ENCODE results near the gene CELF1.

The CELF1 gene

GRCh38 chr11:47587039-47587716 lies 34.2 kb upstream of the CELF1 start:
- no peak for TF ChIP-seq ZFX (IDR thresholded peaks at IDR 0.05; ENCODE audit: borderline replicate concordance)
- TF ChIP-seq, protein P1, sequence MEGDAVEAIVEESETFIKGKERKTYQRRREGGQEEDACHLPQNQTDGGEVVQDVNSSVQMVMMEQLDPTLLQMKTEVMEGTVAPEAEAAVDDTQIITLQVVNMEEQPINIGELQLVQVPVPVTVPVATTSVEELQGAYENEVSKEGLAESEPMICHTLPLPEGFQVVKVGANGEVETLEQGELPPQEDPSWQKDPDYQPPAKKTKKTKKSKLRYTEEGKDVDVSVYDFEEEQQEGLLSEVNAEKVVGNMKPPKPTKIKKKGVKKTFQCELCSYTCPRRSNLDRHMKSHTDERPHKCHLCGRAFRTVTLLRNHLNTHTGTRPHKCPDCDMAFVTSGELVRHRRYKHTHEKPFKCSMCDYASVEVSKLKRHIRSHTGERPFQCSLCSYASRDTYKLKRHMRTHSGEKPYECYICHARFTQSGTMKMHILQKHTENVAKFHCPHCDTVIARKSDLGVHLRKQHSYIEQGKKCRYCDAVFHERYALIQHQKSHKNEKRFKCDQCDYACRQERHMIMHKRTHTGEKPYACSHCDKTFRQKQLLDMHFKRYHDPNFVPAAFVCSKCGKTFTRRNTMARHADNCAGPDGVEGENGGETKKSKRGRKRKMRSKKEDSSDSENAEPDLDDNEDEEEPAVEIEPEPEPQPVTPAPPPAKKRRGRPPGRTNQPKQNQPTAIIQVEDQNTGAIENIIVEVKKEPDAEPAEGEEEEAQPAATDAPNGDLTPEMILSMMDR (IDR thresholded peaks at IDR 0.05), result no peak
- H3K27ac ChIP-seq, result no peak overlapping the region

DNA sequence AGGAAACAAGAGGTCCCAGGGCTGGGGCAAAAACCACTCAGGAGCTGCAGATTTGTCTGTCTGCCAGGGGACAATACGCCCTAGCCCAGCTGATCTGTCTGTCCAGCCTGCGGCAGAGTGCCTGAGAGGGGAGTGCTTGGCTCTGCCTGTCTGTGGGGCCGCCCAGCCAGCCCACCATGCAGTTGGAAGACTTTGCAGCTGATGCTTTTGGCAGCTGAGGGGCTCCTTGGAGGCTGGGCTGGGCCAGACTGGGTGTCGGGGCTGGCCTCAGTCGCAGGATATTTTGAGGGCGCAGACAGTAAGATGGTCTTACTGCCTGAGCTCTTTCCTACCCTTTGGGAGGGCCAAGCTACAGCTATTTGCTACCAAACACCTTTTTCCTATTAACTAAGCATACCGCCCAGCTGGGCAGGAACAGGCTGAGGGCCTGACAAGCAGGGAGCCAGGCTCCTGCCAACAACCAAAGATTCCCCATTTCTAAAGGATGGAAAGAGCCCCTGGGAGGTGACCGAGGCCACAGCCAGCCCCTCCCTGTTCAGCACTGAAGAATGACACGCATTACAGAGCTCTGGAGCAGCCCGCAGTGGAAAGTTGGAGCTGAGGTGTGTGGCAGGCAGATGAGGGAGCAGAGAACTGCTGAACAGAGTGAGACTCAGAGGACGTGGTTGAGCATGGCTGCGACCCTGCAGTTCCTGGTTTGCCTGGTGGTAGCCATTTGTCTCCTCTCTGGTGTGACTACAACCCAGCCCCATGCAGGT lies 33.3 kb upstream of the CELF1 start, which contains the start of gene FAM180B:
FAM180B (plus strand) TSS at position 581 of the 758 bp plus-strand sequence; CDS start at position 672, 91 bp downstream.
- TF ChIP-seq, protein P1 (IDR thresholded peaks at IDR 0.05), result no peak
- no peak for TF ChIP-seq ZFX (IDR thresholded peaks at IDR 0.05; ENCODE audit: borderline replicate concordance)
- no peak within 1 kb of the TSS for H3K27ac ChIP-seq

DNA sequence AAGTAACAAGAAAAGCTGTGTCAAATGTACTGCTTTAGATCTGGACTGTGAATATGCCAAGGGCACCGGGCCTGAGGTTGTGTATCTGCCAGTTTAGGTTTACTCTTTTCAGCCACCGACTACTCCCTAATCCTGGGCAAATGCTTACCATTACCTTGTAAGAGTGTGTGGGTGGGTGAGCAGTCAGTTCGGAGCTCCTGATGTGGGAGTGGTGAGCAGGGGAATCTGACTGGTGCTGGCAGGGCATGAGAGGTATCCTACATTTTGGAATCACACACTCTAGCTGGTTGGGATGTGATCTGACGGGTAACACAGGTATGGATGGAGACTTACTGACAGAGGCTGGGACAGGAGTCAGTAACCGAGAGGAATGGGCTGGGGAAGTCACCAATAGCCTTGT lies 30.9 kb upstream of the CELF1 start:
- no peak for TF ChIP-seq ZFX (IDR thresholded peaks at IDR 0.05; ENCODE audit: borderline replicate concordance)
- TF ChIP-seq, protein P1 (IDR thresholded peaks at IDR 0.05), result no peak
- no peak overlapping the region for H3K27ac ChIP-seq

DNA sequence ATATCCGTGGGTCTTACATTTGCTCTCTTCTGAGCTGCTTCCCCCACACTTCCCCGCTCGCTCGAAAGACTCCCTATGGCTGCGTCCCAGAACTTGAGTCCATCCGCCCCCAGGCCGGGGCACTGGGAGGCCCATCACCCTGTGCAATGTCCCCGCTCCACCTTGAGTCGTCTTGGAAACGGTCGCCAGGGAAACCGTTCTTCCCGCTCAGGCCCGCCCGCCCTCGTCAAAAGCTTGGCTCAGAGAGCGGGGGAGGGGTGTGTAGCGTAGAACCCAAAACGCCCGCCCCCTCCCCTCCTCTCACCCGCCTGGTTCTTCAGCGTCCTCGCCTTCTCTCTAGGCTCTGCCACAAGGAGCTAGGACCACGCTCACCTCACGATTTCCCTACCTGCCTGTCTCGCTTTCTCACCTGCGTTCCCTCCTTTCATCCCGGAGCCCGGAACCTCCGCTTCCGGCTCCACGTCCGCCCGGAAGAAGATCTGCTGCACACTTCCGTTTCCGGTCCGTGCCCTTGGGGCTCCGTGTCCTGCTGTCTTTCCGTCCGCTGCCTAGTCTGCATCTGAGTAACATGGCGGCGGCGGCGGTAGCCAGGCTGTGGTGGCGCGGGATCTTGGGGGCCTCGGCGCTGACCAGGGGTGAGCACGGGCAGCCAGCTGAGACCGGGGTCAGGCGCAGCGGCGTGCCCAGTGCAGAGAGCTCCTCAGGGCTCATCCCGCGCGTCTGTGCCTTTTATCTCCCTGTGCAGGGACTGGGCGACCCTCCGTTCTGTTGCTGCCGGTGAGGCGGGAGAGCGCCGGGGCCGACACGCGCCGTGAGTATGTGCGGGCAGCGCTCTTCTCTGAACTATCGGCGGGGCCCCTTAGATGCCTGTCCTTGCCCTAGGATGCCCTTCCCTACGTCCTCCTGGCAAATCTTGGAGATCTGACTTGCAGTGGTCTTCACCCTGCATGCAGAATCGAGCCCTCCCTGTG lies 25.9 kb upstream of the CELF1 start, which contains the start of the genes KBTBD4 and NDUFS3:
KBTBD4 (minus strand) TSS at position 447 of the 971 bp plus-strand sequence; CDS start at position 428, 19 bp downstream.
NDUFS3 (plus strand) TSS at position 551 of the 971 bp plus-strand sequence; CDS start at position 569, 18 bp downstream.
- TF ChIP-seq, protein P1 (IDR thresholded peaks at IDR 0.05), result no peak
- no peak for TF ChIP-seq ZFX (IDR thresholded peaks at IDR 0.05; ENCODE audit: borderline replicate concordance)
- peak within 1 kb of the TSS; percentile 86 for H3K27ac ChIP-seq

DNA sequence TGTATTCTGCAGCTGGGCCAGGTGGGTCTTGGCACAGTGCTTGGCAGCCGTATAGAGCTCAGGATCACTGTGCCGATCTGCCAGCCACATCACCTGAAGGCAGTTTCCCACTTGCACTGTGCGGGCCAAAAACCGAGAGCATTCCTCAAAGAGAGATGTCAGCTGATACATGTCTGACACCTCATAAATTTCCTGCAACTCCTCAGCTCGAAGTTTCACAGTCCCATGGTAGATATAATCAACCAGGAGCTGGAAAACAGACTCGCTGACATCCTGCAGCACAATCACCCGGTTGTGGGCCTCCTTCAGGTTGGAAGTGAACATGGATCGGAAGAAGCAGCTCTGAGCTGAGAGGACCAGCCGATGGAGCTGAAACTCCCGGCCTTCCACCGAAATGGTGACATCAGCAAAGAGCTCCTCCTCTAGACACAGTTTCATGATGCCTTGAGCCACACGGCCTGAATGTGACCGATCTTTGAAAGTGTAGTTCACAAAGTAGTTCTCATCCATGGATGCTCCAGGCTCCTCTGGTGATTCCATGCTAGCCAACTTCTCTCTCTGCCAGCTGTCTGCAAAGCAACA lies 24.6 kb upstream of the CELF1 start:
- peak overlapping the region; percentile 86 for H3K27ac ChIP-seq
- TF ChIP-seq, protein P1 (IDR thresholded peaks at IDR 0.05), result no peak
- no peak for TF ChIP-seq ZFX (IDR thresholded peaks at IDR 0.05; ENCODE audit: borderline replicate concordance)

- TF ChIP-seq, protein P1 (IDR thresholded peaks at IDR 0.05), result no peak
- TF ChIP-seq ZFX (IDR thresholded peaks at IDR 0.05; ENCODE audit: borderline replicate concordance), result no peak
- no peak overlapping the region for H3K27ac ChIP-seq
Measured at GRCh38 chr11:47573321-47573720, 20.4 kb upstream of the CELF1 start.

Measured in 22Rv1 (cell line).